Epithelial cell of proximal tubule (primary cell): Measurements from ENCODE around the gene ISY1. TPM values are rescaled to one million over a fixed set of nuclear protein-coding genes. Genes with fewer than 3 reads are reported as not detected.

Experiments
- DNase-seq: peaks from one replicate; pipeline ENCODE4 v3.0.0-alpha.2; 2011; ENCODE audit warnings: low read depth
- H3K4me3 ChIP-seq: 2 replicates; pipeline ENCODE4 v1.5.1; 2011; ENCODE audit warnings: low read depth, mild to moderate bottlenecking, low read length
- total RNA-seq: library from RNA; depleted of rRNA; stranded (reverse); fragments of >200 nt; gene quantifications from 2 replicates; pipeline ENCODE4 v1.2.3, GENCODE V29; 2015
- TF ChIP-seq, protein P1 (sequence below): conservative IDR thresholded peaks from 2 replicates; pipeline ENCODE4 v1.5.1; 2012; ENCODE audit warnings: low read depth, mild to moderate bottlenecking, low read length

ISY1 gene
- total RNA-seq, 1 donor from 2014 or later: 7.8 TPM

- TF ChIP-seq, protein P1, sequence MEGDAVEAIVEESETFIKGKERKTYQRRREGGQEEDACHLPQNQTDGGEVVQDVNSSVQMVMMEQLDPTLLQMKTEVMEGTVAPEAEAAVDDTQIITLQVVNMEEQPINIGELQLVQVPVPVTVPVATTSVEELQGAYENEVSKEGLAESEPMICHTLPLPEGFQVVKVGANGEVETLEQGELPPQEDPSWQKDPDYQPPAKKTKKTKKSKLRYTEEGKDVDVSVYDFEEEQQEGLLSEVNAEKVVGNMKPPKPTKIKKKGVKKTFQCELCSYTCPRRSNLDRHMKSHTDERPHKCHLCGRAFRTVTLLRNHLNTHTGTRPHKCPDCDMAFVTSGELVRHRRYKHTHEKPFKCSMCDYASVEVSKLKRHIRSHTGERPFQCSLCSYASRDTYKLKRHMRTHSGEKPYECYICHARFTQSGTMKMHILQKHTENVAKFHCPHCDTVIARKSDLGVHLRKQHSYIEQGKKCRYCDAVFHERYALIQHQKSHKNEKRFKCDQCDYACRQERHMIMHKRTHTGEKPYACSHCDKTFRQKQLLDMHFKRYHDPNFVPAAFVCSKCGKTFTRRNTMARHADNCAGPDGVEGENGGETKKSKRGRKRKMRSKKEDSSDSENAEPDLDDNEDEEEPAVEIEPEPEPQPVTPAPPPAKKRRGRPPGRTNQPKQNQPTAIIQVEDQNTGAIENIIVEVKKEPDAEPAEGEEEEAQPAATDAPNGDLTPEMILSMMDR: no peak
- no peak overlapping the region for H3K4me3 ChIP-seq
- no peak for DNase-seq
Observed at GRCh38 chr3:129081503-129081902, 79.4 kb downstream of the ISY1 start.

DNA sequence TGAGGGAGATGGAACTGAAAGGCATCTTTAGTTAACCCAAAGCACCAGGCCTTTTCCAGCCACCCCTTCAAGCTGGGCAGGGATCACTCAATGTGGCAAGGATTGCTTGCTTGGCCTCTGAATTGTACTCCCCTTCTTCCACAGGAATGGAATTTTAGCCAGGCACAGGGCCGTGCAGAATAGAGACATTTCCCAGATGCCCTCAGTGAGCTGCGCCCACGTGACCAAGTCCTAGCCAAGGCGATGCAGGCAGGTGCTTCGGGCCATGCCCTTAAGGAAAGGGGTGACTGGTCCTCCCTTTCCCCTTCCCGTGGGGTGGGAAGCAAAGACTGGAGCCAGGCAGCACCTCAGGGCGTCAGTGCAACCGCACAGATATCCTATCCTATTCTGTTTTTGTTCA is 82.4 kb downstream of the ISY1 start:
- no peak overlapping the region for H3K4me3 ChIP-seq
- DNase-seq: no peak

More for the DNA sequence above, 82.4 kb downstream of the ISY1 start:
- TF ChIP-seq, protein P1: no peak

Other genes with a start within 250 kb of the ISY1 start
- not detected in 2 replicates for gene CFAP92, start 167.0 kb downstream of the ISY1 start, total RNA-seq
- gene EFCC1, start 159.8 kb downstream of the ISY1 start, total RNA-seq: not detected in 2 replicates
- not detected in 2 replicates for gene GP9, start 100.3 kb downstream of the ISY1 start, total RNA-seq
- 14.5 and 22.4 TPM in 2 replicates for gene RAB43, start 39.3 kb downstream of the ISY1 start, total RNA-seq
- 292 and 372 TPM in 2 replicates for gene CNBP, start 22.8 kb upstream of the ISY1 start, total RNA-seq
- 123 and 124 TPM in 2 replicates for gene COPG1, start 88.5 kb upstream of the ISY1 start, total RNA-seq
- gene HMCES, start 117.8 kb upstream of the ISY1 start, total RNA-seq: 40.3 and 43.0 TPM in 2 replicates